Epithelial cell of proximal tubule (primary cell): ENCODE data around the gene PLAU. TPM values are rescaled to one million over a fixed set of nuclear protein-coding genes. Genes with fewer than 3 reads are reported as not detected.

Source experiments
- DNase-seq: peaks from one replicate; pipeline ENCODE4 v3.0.0-alpha.2; 2011; ENCODE audit warnings: low read depth
- H3K4me3 ChIP-seq: 2 replicates; pipeline ENCODE4 v1.5.1; 2011; ENCODE audit warnings: low read depth, mild to moderate bottlenecking, low read length
- total RNA-seq: library from RNA; depleted of rRNA; stranded (reverse); fragments of >200 nt; gene quantifications from 2 replicates; pipeline ENCODE4 v1.2.3, GENCODE V29; 2015
- TF ChIP-seq, protein P1 (sequence below): conservative IDR thresholded peaks from 2 replicates; pipeline ENCODE4 v1.5.1; 2012; ENCODE audit warnings: low read depth, mild to moderate bottlenecking, low read length

PLAU gene
- total RNA-seq, 1 donor from 2014 or later = 970 TPM

- H3K4me3 ChIP-seq = peak overlapping the region; percentile 67
- TF ChIP-seq, protein P1, sequence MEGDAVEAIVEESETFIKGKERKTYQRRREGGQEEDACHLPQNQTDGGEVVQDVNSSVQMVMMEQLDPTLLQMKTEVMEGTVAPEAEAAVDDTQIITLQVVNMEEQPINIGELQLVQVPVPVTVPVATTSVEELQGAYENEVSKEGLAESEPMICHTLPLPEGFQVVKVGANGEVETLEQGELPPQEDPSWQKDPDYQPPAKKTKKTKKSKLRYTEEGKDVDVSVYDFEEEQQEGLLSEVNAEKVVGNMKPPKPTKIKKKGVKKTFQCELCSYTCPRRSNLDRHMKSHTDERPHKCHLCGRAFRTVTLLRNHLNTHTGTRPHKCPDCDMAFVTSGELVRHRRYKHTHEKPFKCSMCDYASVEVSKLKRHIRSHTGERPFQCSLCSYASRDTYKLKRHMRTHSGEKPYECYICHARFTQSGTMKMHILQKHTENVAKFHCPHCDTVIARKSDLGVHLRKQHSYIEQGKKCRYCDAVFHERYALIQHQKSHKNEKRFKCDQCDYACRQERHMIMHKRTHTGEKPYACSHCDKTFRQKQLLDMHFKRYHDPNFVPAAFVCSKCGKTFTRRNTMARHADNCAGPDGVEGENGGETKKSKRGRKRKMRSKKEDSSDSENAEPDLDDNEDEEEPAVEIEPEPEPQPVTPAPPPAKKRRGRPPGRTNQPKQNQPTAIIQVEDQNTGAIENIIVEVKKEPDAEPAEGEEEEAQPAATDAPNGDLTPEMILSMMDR = no peak
- DNase-seq = no peak
Observed at GRCh38 chr10:73873142-73873837, 37.6 kb upstream of the PLAU start.

DNA sequence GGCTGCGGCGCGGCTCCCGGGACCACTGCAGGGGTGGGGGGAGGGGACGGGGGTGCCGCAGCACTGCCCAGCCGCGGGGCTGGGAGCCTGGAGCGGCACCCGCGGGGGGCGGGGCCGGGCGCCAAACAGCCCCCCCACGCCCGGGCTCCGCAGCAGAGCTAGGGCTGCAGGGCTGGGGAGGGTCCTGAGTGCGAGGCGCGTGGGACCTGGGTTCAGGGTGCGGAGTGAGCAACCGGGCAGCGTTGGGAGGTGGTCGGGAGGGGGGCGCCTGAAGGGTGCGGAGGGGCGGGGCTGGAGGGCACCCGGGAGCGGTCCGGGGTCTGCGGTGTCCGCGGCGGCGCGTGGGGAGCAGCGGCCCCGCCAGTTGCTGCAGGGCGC is 37.1 kb upstream of the PLAU start:
- TF ChIP-seq, protein P1 = no peak
- DNase-seq = no peak
- peak overlapping the region; percentile 67 for H3K4me3 ChIP-seq

DNA sequence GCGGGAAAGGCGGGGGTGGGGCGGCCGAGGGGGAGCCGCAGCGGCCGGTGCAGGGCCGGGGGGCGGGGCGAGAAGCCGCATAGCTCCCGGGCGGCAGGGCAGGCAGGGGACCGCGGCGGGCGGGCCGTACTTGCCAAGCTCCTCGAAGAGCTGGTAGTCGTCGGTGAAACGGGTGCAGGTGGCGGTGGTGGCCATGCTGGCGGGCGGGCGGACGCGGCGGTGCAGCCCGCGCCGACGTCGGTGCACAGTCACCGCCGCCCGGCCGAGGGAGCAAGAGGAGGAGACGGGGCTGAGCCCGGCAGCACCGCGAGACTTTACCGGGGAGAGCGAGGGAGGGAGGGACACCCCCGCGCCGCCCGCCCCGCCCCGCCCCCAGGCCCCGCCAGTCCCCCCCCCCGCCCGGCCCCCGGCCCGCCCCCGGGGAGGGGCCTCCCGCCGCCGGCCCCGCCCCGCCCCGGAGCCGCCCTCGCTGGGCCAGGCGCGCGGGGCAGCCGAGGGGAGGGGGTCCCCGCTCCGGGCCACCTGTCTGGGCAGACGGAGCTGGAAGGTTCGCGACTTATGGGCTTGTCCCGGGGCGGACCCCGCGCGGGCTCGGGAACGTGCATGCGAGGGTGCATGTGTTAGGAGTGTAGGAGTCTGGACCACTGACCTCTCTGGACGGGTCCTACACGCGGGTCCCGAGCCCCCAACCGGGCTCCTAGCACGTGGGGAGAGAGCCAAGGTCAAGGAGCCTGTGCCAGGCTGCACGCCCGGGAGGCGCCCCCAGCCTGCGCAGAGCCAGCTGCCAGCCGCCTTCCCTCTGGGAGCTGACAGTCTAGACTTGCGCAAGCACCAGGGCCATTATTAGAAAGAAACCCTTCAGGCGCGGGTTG is 36.4 kb upstream of the PLAU start, which contains the start of gene CAMK2G:
Gene CAMK2G, minus strand, starts transcription at position 289 of the 872 bp plus-strand sequence. Its CDS starts 94 bp downstream, at position 195.
- peak within 1 kb of the TSS; percentile 71 for H3K4me3 ChIP-seq
- TF ChIP-seq, protein P1 = no peak
- no peak for DNase-seq

DNA sequence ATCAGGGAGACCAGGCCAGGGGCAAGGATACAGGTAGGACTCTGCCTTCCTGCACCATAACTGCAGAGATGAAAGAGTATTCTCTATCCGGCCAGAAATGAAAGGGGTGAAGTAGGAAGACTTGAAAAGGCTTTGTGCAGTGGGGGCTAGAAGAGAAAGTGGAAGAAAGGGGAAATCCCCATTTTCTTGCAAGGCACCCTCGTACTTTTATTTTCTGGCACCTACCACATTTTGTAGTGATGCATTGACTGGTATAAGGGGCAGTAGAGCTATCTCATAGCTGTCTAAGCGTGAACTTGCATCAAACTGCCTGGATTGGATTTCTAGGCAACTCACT is 35.8 kb upstream of the PLAU start:
- peak overlapping the region; percentile 71 for H3K4me3 ChIP-seq
- TF ChIP-seq, protein P1 = no peak
- no peak for DNase-seq

GRCh38 chr10:73876157-73876556 is 34.8 kb upstream of the PLAU start:
- TF ChIP-seq, protein P1 = no peak
- no peak for DNase-seq
- no peak overlapping the region for H3K4me3 ChIP-seq

GRCh38 chr10:73876566-73876965 is 34.4 kb upstream of the PLAU start:
- TF ChIP-seq, protein P1 = no peak
- H3K4me3 ChIP-seq = no peak overlapping the region
- DNase-seq = no peak
